Measurements from ENCODE around the gene ARRDC5.

DNA sequence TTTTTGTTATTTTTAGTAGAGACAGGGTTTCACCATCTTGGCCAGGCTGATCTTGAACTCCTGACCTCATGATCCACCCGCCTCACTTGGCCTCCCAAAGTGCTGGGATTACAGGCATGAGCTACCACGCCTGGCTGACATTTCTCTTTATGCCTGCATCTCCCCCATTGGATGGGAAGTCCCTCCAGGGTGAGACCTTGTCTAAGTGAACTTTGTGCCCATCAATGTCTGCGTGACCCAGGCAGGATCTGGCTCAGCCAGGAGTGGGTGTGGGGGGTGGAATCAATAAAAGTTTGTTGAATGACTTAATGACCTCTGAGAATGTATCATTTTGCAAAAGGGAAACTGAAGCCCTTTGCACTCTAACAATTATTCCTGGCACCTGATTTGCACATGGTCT is 1.8 kb upstream of the ARRDC5 start:
- no peak for TF ChIP-seq CTCF (IDR thresholded peaks at IDR 0.05; ENCODE audit: insufficient read depth, low read depth, low read length)
- no peak for TF ChIP-seq EZH2 (IDR thresholded peaks at IDR 0.05; ENCODE audit: insufficient read depth, low read length)

Data from astrocyte (in vitro differentiated cells and primary cell).